HL-60 (cell line): ENCODE results near the gene PLVAP.

ENCODE experiments used
- DNase-seq, 2 experiments: peaks; one replicate each; pipeline ENCODE4 v3.0.0-alpha.2; 2010 to 2020; ENCODE audit warnings: low read depth in 1 of 2, low spot score in 1 of 2
- H3K27ac ChIP-seq: fragments of 250-450 bp; sonication (Bioruptor Pico); replicated peaks from 2 replicates; pipeline ENCODE4 v1.5.1; 2020; ENCODE audit warnings: mild to moderate bottlenecking, moderate library complexity
- H3K27me3 ChIP-seq: fragments of 250-450 bp; sonication (Bioruptor Pico); 2 replicates; pipeline ENCODE4 v1.5.1; 2021; ENCODE audit warnings: mild to moderate bottlenecking, moderate library complexity; ENCODE audit not compliant: insufficient read depth, poor library complexity, severe bottlenecking
- H3K4me3 ChIP-seq: replicated peaks from 2 replicates; pipeline ENCODE4 v1.5.1; 2011; ENCODE audit warnings: mild to moderate bottlenecking, control low read depth, low read length; ENCODE audit not compliant: insufficient read depth
- CTCF ChIP-seq: IDR thresholded peaks from one replicate; pipeline ENCODE4 v1.5.1; 2011; ENCODE audit warnings: low read length, control low read depth, inconsistent platforms; ENCODE audit not compliant: insufficient read depth
- GABPA ChIP-seq: IDR thresholded peaks from 2 replicates; pipeline ENCODE4 v1.6.1; 2012; ENCODE audit warnings: low read depth
- POLR2AphosphoS5 ChIP-seq: IDR thresholded peaks from 2 replicates; pipeline ENCODE4 v1.6.1; 2012; ENCODE audit warnings: low read depth
- REST ChIP-seq: IDR thresholded peaks from 2 replicates; pipeline ENCODE4 v1.6.1; 2012; ENCODE audit warnings: low read depth; ENCODE audit not compliant: insufficient replicate concordance
- SPI1 ChIP-seq: IDR thresholded peaks from 2 replicates; pipeline ENCODE4 v1.6.1; 2012; ENCODE audit warnings: low read depth, mild to moderate bottlenecking, borderline replicate concordance

Gene PLVAP

GRCh38 chr19:17346109-17346671, 31.0 kb downstream of the PLVAP start:
- TF ChIP-seq REST (no peak), CTCF (peak; percentile 98), SPI1 (peak; percentile 12; the same call in 1 of the 2 replicates)
- peak in 1 of 2 experiments; percentile 67 for DNase-seq
- Histone ChIP-seq H3K4me3 (no peak overlapping the region), H3K27ac (no peak overlapping the region), H3K27me3 (peaks cover 22% of the 10 kb centered on the region)

- Histone ChIP-seq H3K4me3 (no peak overlapping the region), H3K27me3 (no peaks in the 10 kb centered on the region), H3K27ac (no peak overlapping the region)
- TF ChIP-seq GABPA: no peak
- no peak for TF ChIP-seq SPI1
- no peak for TF ChIP-seq REST
- no peak for TF ChIP-seq POLR2AphosphoS5
- TF ChIP-seq CTCF: no peak
- no peak for DNase-seq
These were observed 35.3 kb downstream of the PLVAP start for GRCh38 chr19:17341845-17342244.

- no peaks in the 10 kb centered on the region for H3K27me3 ChIP-seq
- no peak overlapping the region for H3K27ac ChIP-seq
- DNase-seq: no peak
- TF ChIP-seq REST: no peak
- no peak for TF ChIP-seq SPI1
- no peak overlapping the region for H3K4me3 ChIP-seq
These were observed 35.8 kb downstream of the PLVAP start for GRCh38 chr19:17341386-17341785.
